Activated T-helper 9 cell treated with anti-CD3 and anti-CD28 coated beads, Interleukin-2, amount 50 U/mL, for 16 hours (primary cell): ENCODE data around the gene PCNA.

Source experiments
- DNase-seq: peaks from one replicate; pipeline ENCODE4 v3.0.0-alpha.2; 2020; ENCODE audit warnings: low read depth

PCNA gene

GRCh38 chr20:5065166-5065878, 54.4 kb downstream of the PCNA start:
- no peak for DNase-seq
